Hematopoietic multipotent progenitor cell treated with erythropoietin and hydrocortisone succinate and interleukin-3 and kit ligand, for 4 days (in vitro differentiated cells): ENCODE data around the gene HLX.
A peak's percentile ranks its signal among the peaks of the same experiment; 100 is the strongest.

Experiments used
- DNase-seq: peaks from one replicate; pipeline ENCODE4 v3.0.0-alpha.2; 2015

The HLX gene

GRCh38 chr1:220882061-220882891 lies 3.0 kb downstream of the HLX start:
- peak; percentile 61 for DNase-seq

GRCh38 chr1:220884109-220884980 lies 5.1 kb downstream of the HLX start:
- no peak for DNase-seq

GRCh38 chr1:220884981-220885918 lies 6.0 kb downstream of the HLX start:
- no peak for DNase-seq

- no peak for DNase-seq
These were observed 6.7 kb downstream of the HLX start for GRCh38 chr1:220885971-220886370.

- DNase-seq, result no peak
These were observed 7.4 kb downstream of the HLX start for GRCh38 chr1:220886470-220887201.

- no peak for DNase-seq
These were observed 7.9 kb downstream of the HLX start for GRCh38 chr1:220887202-220887519.

GRCh38 chr1:220887520-220888416 lies 8.5 kb downstream of the HLX start:
- peak; percentile 45 for DNase-seq

- DNase-seq, result no peak
These were observed 9.3 kb downstream of the HLX start for GRCh38 chr1:220888417-220888986.

- no peak for DNase-seq
These were observed 10.1 kb downstream of the HLX start for GRCh38 chr1:220889333-220889732.

GRCh38 chr1:220889848-220890287 lies 10.6 kb downstream of the HLX start:
- DNase-seq, result no peak

- DNase-seq, result no peak
These were observed 11.4 kb downstream of the HLX start for GRCh38 chr1:220890602-220891001.

- peak; percentile 37 for DNase-seq
These were observed 12.2 kb downstream of the HLX start for GRCh38 chr1:220891224-220892085.

GRCh38 chr1:220892086-220892376 lies 12.8 kb downstream of the HLX start:
- DNase-seq, result no peak

GRCh38 chr1:220892997-220893700 lies 13.9 kb downstream of the HLX start:
- DNase-seq, result peak; percentile 54

- DNase-seq, result no peak
These were observed 14.4 kb downstream of the HLX start for GRCh38 chr1:220893701-220894024.

- DNase-seq, result peak; percentile 39
These were observed 15.0 kb downstream of the HLX start for GRCh38 chr1:220894025-220894923.

GRCh38 chr1:220894924-220895256 lies 15.6 kb downstream of the HLX start:
- DNase-seq, result no peak

- no peak for DNase-seq
These were observed 16.2 kb downstream of the HLX start for GRCh38 chr1:220895412-220895946.
